Effector memory CD4-positive, alpha-beta T cell (primary cell): ENCODE results near the gene HOXC12.

Experiments used
- DNase-seq, 3 donors: peaks; one replicate each; pipeline ENCODE4 v3.0.0-alpha.2; 2020
- H3K27ac ChIP-seq: 2 replicates; pipeline ENCODE4 v1.7.0; 2013; ENCODE audit warnings: mild to moderate bottlenecking, low read length, moderate library complexity; ENCODE audit not compliant: insufficient read depth, poor library complexity, severe bottlenecking
- H3K27me3 ChIP-seq: replicated peaks from 2 replicates; pipeline ENCODE4 v1.7.0; 2013; ENCODE audit warnings: mild to moderate bottlenecking, low read length; ENCODE audit not compliant: insufficient read depth, control insufficient read depth, poor library complexity, severe bottlenecking
- H3K36me3 ChIP-seq: 2 replicates; pipeline ENCODE4 v1.7.0; 2013; ENCODE audit warnings: mild to moderate bottlenecking, low read length, moderate library complexity; ENCODE audit not compliant: control insufficient read depth, insufficient read depth
- H3K4me1 ChIP-seq: 2 replicates; pipeline ENCODE4 v1.7.0; 2013; ENCODE audit warnings: low read length, mild to moderate bottlenecking; ENCODE audit not compliant: control insufficient read depth, insufficient read depth, poor library complexity, severe bottlenecking
- H3K4me3 ChIP-seq: 2 replicates; pipeline ENCODE4 v1.7.0; 2013; ENCODE audit warnings: low read length, low read depth, mild to moderate bottlenecking; ENCODE audit not compliant: insufficient read depth, poor library complexity, severe bottlenecking
- H3K9me3 ChIP-seq: 2 replicates; pipeline ENCODE4 v1.7.0; 2013; ENCODE audit warnings: mild to moderate bottlenecking, low read length, moderate library complexity; ENCODE audit not compliant: control insufficient read depth

The HOXC12 gene

DNA sequence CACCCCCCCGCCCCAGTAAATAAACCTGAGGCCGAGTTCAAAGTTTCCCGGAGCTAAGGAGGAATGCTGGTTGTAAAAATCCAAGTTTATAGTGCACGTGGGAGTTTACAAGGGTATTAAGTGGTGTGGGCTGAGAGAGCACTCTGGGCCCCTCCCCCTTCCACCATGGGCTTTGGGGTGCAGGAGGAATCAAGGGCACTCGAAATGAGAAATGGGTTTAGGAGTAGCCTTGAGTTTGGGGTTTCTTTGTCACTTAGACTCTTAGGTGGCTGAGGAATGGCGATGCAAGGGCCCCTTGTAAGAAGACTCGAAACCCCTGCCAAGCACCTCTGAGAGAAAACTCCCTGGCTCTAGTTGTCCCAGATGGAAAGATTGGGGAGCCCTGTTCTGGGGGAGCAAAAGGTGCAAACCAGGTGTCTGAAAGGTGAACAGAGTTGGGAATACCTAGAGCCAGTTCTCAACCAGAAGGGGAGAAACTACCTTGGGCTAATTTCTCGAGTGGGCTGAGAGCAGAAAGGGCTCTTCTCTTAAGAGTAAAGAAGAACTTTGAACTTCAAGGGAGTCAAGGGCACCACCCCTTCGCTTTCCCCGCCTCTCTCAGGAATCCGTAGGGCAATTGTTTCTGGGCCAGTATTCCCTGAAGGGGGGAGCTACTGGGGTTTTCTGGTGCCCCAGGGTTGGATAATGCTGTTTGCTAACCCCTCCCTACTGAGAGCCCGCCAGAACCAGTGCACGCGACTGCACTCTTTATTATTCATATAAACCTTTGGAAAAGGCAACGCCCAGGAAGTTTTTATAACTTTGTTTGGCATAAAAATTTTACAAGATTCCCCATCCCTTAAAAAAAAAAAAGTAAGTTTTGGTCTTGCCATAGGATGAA lies 24.0 kb downstream of the HOXC12 start:
- peaks cover 95% of the 10 kb centered on the region for H3K27me3 ChIP-seq
- no peaks in the 10 kb centered on the region for H3K36me3 ChIP-seq
- H3K9me3 ChIP-seq = no peaks in the 10 kb centered on the region
- H3K4me3 ChIP-seq = no peak overlapping the region
- H3K27ac ChIP-seq = no peak overlapping the region
- peaks cover 24% of the 10 kb centered on the region for H3K4me1 ChIP-seq
- no peak for DNase-seq

DNA sequence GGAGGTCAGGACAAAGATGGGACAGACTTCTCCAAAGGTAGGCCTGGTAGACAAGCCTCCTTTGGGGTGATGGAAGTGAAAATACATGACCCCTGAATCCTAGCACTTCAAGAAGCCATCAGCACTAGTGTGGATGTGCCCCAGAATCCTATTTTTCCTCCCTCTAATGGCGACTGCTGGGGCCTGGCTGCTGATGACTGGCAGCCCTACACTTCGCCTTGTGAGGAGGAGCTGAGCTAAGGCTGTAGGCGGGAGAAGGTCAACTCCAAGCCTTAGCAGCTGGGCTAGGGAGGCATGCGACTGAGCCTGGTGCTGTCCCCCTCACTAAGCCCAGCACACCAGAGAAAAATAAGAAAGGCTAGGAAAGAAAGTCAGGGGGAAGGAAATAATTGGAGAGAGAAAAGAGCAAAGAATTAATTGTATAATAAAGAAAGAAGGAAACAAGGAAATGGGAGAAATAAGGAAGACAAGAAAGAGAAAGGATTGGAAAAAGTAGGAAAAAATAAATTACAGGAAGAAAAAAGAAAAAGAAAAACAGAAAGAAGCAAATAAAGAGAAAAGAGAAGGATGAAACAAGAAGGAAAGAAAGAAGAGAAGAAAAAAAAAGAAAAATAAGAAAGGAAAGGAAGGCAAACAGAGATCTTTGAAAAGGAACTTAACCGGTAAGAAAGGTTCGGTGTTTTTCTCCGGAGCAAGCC lies 25.6 kb downstream of the HOXC12 start:
- H3K4me3 ChIP-seq = no peak overlapping the region
- H3K36me3 ChIP-seq = no peaks in the 10 kb centered on the region
- no peak for DNase-seq
- peaks cover 9% of the 10 kb centered on the region for H3K4me1 ChIP-seq
- H3K9me3 ChIP-seq = no peaks in the 10 kb centered on the region
- H3K27me3 ChIP-seq = peaks cover 94% of the 10 kb centered on the region
- H3K27ac ChIP-seq = no peak overlapping the region

DNA sequence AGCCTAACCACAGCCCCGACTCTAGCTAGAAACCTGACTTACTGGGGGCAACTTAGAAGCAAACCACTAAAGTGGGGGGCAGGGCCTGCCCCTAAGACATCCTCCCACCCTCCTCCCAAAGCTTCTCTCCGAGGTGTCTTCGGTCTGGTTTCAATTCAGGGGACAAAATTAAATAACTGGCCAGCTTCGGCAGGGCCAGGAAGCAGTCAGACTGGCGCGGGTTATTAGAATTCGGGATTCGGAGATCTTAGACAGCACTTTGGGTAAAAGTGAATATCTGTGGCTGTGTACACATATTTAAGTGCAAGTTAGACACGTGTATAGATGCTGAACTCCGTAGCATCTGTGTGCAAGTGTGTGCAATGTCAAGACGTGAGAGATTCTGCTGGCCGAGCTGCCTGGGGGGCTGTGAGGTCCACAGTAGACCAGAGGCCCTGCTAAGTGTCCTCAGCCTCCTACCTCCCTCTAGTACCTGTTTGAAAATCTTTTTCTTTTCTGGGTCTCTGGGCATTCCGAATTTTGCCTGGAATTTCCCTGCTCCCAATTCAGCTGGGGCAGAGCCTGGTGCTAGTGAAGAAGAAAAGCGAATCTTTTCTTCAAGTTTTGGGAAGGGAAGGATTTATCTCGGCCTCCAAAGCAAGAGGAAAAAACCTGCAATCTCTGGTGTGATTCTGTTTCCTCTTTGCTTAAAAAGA lies 26.2 kb downstream of the HOXC12 start:
- H3K27ac ChIP-seq = no peak overlapping the region
- no peak for DNase-seq
- H3K4me1 ChIP-seq = peaks cover 10% of the 10 kb centered on the region
- H3K9me3 ChIP-seq = no peaks in the 10 kb centered on the region
- H3K4me3 ChIP-seq = no peak overlapping the region
- peaks cover 94% of the 10 kb centered on the region for H3K27me3 ChIP-seq
- H3K36me3 ChIP-seq = no peaks in the 10 kb centered on the region

GRCh38 chr12:53981634-53982565 lies 27.2 kb downstream of the HOXC12 start:
- Histone ChIP-seq H3K27me3 (peaks cover 94% of the 10 kb centered on the region), H3K4me1 (peaks cover 15% of the 10 kb centered on the region), H3K36me3 (no peaks in the 10 kb centered on the region), H3K27ac (no peak overlapping the region), H3K4me3 (no peak overlapping the region), H3K9me3 (no peaks in the 10 kb centered on the region)
- no peak for DNase-seq

GRCh38 chr12:53982648-53983567 lies 28.2 kb downstream of the HOXC12 start:
- Histone ChIP-seq H3K9me3 (no peaks in the 10 kb centered on the region), H3K4me3 (no peak overlapping the region), H3K4me1 (peaks cover 11% of the 10 kb centered on the region), H3K27ac (no peak overlapping the region), H3K36me3 (no peaks in the 10 kb centered on the region), H3K27me3 (peaks cover 95% of the 10 kb centered on the region)
- no peak for DNase-seq

GRCh38 chr12:53983568-53983949 lies 28.9 kb downstream of the HOXC12 start:
- Histone ChIP-seq H3K27ac (no peak overlapping the region), H3K27me3 (peaks cover 96% of the 10 kb centered on the region), H3K4me1 (peaks cover 9% of the 10 kb centered on the region), H3K36me3 (no peaks in the 10 kb centered on the region), H3K9me3 (no peaks in the 10 kb centered on the region), H3K4me3 (no peak overlapping the region)
- no peak for DNase-seq

DNA sequence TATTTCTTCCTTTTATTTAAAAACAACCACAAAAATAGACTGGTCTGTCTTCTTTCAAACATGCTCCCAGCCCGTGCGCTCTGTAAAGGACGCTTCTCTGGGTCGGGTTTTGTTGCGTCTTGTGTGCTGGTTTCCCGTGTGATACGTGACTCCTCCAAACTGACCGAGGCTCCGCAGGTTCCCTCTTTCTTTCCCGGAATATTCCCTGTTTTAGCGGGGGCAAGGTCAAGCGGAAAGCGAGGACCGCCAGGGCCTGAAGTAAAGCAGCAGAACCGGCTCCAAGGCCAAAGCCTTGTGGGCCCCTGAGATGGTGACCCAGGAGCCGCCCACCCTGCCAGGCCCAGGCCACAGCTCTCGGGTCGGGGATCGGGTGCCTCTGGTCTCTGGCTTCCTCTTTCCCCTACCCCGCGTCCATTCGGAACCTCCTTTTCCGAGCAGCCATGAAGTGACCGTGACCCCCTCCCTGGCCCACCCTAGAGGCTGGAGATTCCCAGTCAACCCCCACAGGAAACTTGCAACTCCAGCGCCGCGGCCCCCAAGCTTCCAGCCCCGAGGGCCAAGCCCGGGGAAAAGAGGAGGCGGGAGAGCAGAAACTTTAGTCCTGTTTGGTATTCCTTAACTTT lies 29.4 kb downstream of the HOXC12 start:
- no peaks in the 10 kb centered on the region for H3K36me3 ChIP-seq
- H3K9me3 ChIP-seq = no peaks in the 10 kb centered on the region
- DNase-seq = no peak
- no peak overlapping the region for H3K4me3 ChIP-seq
- peaks cover 12% of the 10 kb centered on the region for H3K4me1 ChIP-seq
- peaks cover 97% of the 10 kb centered on the region for H3K27me3 ChIP-seq
- no peak overlapping the region for H3K27ac ChIP-seq

DNA sequence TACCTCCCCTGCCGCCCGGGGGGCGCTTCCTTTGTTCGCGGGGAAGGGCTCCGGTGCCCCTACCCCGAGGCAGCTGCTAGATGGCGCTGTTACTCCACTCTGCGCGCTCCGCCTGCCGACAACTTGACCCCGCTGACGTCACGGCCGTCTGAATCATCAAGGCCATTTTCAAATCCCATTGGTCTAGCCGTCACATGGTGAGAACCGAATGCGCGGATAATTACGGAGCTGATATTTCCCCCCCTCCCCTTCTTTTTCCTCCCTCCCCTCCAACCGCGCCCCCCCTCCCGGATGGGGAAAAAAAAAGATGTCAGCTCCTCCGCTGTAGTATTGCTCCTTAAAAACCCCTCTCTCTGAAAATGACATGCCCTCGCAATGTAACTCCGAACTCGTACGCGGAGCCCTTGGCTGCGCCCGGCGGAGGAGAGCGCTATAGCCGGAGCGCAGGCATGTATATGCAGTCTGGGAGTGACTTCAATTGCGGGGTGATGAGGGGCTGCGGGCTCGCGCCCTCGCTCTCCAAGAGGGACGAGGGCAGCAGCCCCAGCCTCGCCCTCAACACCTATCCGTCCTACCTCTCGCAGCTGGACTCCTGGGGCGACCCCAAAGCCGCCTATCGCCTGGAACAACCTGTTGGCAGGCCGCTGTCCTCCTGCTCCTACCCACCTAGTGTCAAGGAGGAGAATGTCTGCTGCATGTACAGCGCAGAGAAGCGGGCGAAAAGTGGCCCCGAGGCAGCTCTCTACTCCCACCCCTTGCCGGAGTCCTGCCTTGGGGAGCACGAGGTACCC lies 30.4 kb downstream of the HOXC12 start, which contains the start of gene HOXC10:
TSS of gene HOXC10 (plus strand) at position 246 of the 791 bp plus-strand sequence. CDS start at position 360, 114 bp downstream.
- Histone ChIP-seq H3K27me3 (peaks cover 95% of the 10 kb centered on the region), H3K4me1 (peaks cover 18% of the 10 kb centered on the region), H3K4me3 (peak within 1 kb of the TSS; percentile 6), H3K36me3 (no peaks in the 10 kb centered on the region), H3K27ac (no peak within 1 kb of the TSS), H3K9me3 (no peaks in the 10 kb centered on the region)
- peak; percentile 37 to 58 (median 54) for DNase-seq
